CD4-positive, alpha-beta T cell treated with Interleukin-10 for 1 hour (primary cell): ENCODE measurements around the gene RAMACL.
A peak's percentile ranks its signal among the peaks of the same experiment; 100 is the strongest.
"Not testable (repeated sequence)": the region's sequence is repeated elsewhere in the genome, so short reads cannot be mapped to it uniquely, and the experiment has no call there.

ENCODE experiments used
- DNase-seq: peaks from one replicate; pipeline ENCODE4 v3.0.0-alpha.2; 2020

Gene RAMACL

DNA sequence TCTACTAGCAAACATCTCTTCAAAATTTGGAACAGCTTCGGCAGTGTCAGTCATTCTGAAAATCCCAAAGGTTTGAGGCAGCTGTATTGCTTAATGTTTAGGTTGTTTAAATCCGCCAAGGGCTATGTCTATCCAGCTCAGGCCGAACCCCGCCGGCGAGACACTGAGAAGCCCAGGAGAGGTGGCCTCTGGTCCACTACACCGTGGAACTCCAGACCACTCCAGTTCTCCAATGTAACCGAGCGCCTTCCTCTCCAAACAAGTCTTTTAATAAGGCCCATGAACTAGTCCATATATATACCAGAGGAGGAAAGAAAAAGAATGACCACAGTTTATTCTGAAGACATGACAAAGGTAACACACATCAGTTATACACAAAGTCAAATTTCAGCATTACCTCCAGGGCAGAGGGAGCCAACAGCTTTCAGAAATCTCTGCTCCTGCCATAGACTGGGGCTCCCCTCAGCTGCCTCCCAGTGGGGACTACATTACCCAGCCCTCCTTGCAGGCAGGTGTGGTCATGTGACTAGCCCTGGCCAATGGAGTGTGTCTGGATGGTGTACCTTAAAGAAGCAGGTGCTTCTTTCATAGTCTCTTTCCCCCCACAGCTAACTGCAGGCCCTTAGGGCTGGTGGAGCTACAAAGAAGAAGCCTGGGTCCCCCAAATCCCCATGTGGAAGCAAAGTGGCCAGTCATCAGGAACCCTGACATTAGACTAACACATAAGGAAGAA, at the start of gene RAMACL:
TSS of gene RAMACL (minus strand) at position 255 of the 733 bp plus-strand sequence. CDS start at position 54, 201 bp downstream.
- peak; percentile 62 for DNase-seq

- DNase-seq: no peak
Observed at GRCh38 chr6:166635013-166635970, 48.8 kb upstream of the RAMACL start.

- DNase-seq: not testable (repeated sequence)
Observed at GRCh38 chr6:166634581-166634980, 48.1 kb upstream of the RAMACL start.

DNA sequence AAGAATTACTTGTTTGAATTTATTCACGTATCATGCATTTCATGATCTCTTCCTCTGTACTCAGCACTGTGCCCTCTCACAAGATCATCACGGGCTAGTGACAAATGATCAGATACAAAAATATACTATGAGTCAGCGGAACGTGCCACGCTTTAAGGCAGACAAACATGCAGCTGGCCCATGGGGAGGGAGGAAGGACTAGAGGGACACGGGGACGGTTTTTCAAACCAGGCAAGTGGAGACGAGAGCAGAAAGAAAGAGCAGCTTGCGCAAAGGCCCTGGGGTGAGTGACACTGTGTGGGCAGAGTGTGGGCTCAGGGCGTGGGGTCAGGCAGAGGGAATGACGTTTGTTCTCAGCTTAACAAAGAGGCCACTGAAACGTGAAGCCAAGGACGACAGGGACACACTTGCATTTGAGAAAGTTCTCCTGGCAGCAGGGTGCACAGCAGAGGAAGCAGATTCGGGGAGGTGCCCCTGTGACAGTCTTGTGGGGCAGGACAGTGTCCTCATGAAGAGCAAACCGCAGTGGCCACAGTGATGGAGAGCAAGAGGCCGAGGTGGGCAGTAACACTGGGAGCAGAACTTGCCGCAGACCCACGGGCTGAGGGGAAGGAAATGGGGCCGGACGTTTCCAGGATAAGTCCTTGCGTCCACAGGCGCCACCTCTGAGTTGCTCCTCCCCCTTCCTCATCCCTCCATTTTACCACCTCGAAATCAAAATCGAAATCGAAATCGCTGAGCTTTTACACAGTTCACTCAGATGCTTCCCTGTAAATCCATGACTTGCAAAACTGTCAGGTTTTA, 47.5 kb upstream of the RAMACL start:
- no peak for DNase-seq

- no peak for DNase-seq
Observed at GRCh38 chr6:166632731-166633130, 46.3 kb upstream of the RAMACL start.

DNA sequence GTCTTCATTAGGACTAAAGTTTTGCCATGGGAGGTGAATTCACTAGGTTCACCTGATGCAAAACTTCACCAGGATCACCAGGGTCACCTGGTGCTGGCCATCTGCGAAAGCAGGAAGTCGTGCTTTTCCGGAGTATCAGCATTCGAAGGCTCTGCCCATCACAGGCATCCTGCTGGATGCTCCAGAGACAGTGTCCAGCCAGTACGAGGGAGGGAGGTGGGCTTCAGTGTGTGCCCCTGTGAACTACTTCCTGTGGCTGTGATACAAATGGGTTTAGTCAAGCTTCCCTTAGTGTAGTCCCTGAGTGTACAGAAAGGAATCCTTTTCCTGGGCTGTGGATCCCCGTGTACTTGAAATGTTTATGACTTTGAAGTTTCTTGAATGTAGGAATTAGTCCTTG, 44.0 kb upstream of the RAMACL start:
- DNase-seq: no peak

- DNase-seq: no peak
Observed at GRCh38 chr6:166629628-166630027, 43.1 kb upstream of the RAMACL start.

DNA sequence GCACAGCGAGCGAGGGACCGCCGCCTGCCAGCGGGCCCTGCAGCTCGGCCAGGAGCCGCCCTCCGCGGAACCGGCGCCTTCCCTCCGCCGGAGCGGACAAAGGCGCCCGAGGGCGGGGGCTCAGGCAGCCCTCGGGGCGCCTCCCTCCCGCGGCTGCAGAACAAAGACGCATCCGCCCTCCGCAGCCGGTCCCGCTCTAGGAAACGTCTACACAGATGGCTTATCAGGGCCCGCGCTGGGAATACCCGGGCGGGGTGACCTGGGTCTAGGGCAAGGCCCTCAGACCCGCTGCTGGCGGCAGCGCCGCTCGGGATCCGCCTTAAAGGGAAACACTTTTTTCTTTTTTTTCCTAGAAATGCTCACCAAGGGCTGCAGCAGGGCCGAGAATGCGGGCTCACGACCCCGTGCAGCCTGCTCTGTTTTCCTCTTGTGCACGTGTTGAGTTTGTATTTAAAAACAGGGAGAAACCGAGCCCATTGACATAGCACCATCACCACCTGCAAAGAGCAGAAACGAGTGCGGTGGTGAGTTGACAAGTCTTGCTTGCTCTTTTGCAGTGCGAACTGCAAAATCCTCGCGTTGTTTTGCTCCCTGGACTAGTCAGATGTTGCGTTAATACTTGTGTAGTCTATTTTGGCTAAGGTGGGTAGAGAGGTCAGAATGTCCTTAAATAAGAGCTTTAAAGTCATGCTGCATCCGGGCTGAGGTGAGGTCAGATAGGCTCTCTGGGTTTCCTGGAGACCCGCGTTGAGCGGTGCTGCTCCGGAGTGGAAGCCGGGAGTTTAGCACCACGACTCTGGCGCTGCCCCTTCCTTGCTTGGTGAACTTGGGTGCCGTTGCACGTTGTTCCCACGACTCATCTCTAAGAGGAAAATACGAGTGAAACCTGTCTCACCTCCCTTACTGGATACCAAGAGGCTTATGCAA, 41.7 kb upstream of the RAMACL start:
- peak; percentile 59 for DNase-seq

GRCh38 chr6:166627033-166627874, 40.8 kb upstream of the RAMACL start, which contains the start of gene RPS6KA2:
Gene RPS6KA2 (minus strand): TSS chr6:166627251. CDS start chr6:166627019, 232 bp downstream.
- peak; percentile 100 for DNase-seq

DNA sequence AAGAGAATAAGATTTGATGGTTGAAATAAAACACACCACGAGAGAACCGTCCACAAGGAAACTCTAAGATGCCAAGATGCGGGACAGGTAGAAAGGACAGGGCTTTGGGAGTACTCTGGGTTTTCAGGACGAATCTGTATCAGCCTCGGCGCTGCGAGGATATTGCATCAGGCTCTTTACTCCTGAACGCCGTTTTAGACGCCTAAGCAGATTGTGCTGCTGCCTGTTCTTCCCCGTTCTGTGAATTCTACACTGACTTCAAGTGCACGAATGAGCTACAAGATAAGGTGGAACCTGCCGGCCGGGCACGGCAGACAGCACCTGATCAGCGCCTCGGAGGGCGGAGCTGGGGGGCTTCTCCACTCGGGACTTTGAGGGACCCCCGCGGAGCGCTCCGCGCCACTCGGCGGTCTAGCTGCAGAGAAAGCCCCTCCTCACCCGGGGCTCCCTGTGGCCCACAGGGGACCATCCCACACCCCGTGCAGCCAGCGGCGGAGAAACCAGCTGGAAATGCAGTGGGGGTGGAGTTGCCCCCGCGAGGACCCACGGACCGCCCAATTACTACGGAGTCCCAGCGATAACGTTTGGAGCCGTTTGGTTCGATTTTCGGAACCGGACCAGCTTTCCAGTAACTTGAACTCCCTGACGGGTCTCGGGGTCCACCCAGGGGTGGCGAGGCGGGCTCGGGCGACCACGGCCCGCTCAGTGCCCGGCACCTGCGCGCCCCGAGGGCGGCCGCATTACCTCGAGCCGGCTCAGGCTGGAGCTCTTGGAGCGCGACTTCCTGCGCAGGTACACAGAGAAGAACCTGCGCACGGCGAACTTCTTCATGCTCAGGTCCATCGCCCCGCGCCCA, 39.9 kb upstream of the RAMACL start:
- DNase-seq: peak; percentile 9

DNA sequence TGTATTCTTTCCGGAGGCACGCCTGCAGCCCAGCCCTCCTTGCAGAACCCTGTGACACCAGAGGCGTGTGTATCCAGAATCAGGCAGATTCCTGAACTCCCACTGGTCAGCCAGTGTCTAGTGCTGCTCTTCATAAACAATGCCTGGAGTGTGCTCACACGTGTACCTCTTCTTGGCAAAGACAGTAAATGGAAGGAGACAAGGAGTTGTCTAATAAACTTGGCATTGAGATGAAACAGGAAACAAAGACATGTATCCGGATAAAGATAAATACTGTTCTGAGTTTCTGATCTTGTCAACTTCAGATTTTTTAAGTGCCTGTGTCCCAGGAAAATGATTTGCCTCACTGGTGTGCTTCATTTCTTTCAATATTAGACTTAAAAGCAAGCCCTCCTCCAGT, 38.9 kb upstream of the RAMACL start:
- no peak for DNase-seq

DNA sequence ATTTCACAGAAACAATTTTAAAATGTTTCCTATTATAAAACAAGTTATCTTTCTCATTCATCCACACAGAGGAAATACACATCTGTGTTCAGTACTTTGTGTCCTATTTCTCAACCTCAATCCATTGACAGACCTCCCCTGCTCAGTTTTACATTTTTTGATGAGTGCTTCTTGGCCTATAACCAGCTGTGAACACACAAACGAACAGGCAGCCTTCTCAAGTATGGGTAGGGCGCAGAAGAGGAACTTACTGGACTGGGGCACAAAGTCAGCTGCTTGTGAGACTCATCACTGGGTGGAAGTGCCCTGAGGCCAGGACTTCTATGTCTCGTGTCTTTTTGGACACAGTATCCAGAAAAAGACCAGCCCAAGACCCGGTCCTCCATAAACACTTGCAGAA, 37.8 kb upstream of the RAMACL start:
- no peak for DNase-seq

DNA sequence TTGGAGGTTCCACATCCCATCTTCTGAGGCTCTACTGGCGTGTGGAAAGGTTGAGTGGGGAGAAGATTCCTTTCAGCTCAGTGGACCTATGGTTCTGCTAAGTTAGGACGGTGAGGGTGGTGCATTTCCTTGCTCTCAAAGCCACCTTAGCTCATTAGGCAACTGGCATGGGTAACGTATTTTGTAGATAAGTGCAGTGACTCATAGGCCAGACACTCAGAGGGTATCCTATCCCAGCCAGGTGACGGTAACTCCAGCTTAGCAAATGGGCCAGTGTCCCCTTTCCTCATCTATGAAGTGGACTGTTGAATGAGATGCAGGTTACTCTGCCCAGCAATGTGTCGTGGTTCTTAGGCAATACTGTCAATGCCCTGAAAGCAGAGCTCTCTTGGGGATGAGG, 36.8 kb upstream of the RAMACL start:
- DNase-seq: no peak

DNA sequence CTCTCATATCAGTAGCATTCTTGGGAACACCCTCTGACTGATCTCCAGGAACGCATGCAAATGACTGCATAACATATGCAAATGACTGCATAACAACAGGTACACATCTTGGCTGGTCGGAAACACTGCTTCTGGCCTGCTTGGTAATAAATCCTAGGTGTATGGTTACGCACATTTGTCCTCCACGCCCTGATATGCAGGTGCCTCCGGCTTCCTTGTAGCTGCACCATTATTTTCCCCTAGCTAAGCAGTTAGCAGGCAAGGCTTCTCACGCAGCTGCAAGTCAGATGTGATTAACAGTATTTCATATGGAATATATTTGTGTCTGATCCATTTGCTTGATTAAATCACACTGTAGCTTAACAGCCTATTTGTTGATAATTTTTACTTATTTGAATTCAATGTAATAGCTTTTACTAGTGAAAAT, 34.6 kb upstream of the RAMACL start:
- DNase-seq: no peak

GRCh38 chr6:166620478-166621113, 34.1 kb upstream of the RAMACL start:
- no peak for DNase-seq

GRCh38 chr6:166619912-166620311, 33.4 kb upstream of the RAMACL start:
- DNase-seq: no peak

- DNase-seq: no peak
Observed at GRCh38 chr6:166618866-166619761, 32.6 kb upstream of the RAMACL start.

DNA sequence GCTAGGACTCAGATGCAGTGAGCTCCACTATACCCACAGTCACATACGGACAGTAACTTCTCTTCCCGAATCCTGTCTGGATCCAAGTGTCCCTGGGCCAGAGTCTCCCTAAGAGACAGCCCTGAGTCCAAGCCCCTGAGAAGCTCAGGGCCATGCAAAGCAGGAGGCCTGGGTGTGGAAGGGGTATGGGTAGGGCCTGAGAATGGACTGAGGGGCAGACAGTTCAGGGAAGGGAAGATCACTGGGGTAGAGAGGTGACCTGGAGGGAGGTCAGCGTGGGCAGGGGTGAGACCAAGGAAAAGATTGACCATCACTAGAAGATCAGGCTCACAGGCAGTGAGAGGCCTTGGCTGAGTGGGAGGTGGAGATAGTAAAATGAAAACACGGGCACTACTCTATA, 31.8 kb upstream of the RAMACL start:
- no peak for DNase-seq
